ENCODE measurements around the gene PPME1.

Gene PPME1

DNA sequence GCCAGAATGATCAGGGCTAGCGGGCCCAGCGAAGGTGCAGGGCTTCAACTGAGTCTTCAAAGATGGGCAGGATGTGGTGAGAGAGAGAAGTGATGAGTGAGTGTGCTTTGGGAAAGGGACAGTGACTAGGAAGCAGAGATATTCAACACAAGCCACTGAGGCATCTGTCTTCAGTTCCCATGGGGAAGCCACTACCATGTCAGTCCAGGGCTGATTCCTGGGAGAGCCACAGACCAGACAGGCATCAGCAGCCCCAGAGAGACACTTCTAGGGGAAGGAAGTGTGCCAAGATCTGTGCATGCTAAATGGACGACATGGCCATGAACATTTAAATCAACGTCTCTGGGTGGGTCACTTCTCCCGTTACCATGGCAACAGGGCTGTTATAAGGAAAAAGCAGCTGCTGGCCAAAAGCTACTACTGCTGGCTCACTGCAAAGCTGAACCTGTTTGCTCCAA, 111.9 kb downstream of the PPME1 start:
- DNase-seq: no peak

DNA sequence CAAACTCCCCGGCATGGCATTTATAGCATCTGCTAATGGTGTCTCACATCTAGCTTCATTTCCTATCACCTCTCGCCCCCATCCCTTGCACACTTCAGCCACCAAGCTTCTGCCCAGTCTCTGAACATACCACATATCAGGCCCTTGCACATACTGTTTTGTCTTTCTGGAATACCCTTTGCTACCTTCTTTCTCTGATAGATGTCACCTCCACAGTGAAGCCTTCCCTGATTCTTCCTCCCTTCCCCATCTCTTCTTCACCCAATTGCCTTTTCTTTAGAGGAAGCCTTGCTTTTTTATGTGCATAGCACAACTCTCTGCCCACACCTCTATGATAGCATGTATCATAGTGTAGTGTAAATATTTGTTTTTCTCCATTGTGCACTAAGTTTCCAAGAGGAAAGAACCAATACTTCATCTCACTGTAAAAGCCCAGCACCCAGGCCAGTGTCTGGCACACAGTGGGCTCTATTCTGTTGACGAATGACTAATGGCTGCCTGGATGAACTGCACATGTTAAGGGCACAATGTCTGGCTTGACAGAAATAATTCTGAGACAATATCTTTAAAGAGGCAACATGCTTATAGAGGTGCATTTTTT, 112.6 kb downstream of the PPME1 start:
- no peak for DNase-seq

DNA sequence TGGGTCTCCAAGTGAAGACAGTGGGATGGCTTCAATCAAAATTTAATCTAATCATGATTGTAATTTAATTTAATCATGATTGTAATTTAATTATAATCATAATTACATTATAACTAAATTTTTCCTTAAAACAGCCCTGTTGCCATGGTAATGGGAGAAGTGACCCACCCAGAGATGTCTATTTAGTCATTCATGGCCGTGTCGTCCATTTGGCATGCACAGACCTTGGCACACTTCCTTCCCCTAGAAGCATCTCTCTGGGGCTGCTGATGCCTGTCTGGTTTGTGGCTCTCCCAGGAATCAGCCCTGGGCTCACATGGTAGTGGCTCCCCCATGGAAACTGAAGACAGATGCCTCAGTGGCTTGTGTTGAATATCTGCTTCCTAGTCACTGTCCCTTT, 113.4 kb downstream of the PPME1 start:
- no peak for DNase-seq

DNA sequence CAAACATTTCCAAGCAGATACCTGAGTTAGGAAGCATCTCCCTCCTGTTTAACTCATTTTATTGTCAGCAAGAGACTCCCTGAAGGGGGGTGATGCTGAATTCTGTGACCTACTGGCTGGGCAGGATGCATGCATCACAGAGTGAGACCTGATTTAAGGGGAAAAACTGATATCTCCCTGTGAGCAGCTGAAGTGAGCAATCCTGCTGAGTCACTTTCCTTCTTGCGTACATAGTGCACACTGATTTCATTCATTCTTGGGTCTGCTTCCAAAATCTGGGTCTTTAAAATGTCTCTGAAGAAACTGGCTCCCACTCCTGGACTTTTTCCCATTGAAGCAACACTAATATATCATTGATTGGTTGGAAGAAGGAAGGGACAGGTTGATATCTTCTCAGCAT, 117.1 kb downstream of the PPME1 start:
- DNase-seq: no peak

DNA sequence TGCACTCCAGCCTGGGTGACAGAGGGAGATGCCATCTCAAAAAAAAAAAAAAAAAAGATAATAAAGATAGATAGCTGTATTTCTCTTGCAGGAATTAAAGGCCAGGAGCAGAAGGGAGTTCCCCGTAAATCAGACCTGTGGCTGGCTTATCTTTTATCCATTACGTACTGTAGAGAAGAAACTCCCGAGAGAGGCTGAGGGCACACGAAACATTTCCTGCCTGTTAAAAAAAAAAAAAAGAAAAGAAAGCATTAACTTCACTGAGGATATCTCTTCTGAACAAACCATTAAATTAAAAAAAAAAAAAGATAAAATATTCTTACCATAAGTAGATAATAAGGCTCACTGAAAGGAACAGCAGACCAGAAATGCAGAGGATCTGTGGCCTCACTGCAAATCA, 117.8 kb downstream of the PPME1 start:
- no peak for DNase-seq

DNA sequence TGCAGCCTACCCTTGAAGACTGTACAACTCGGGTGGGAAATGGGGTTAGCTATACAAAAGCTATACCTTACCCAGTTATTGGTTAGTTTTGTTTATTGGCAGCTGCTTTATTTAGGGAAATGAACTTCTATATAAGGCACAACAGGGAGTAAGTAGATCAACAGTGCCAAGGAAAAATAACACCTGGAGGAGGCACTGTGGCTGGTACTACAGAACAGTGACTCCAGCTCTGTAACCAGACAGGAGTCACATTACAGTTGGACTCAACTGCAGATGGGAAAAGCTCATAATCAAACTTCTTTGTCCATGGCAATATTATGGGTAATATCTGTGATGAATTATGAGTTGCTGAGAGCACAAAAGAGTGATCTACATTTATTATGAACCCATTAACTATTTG, 126.4 kb downstream of the PPME1 start:
- no peak for DNase-seq

DNA sequence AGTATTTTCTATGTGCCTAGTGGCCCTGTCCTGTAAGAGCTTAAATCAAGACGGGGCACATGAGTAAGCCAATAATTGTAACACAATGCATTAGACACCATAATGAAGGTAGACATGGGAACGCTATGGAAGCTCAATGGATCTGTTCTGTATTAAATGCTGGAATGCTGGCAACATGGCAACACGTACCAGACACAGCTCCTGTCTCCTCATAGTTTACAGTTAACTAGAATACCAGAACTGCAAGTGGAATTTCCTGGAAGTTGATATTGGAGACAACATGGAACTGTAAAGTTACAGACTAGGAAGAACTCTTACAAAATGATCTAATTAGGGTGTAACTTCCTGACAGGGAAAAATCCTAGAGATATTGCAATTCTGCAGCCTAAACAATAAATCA, 127.9 kb downstream of the PPME1 start:
- no peak for DNase-seq
